K562 (cell line): Measurements from ENCODE around the gene CDCP1. TPM values are rescaled to one million over a fixed set of nuclear protein-coding genes. Genes with fewer than 3 reads are reported as not detected.

Experiments used
- GTF3C2 ChIP-seq: IDR thresholded peaks from 3 replicates; pipeline ENCODE4 v1.6.1; 2011; ENCODE audit warnings: borderline replicate concordance, mild to moderate bottlenecking, moderate library complexity; ENCODE audit not compliant: insufficient read length; ENCODE audit errors: extremely low read depth
- MCM5 ChIP-seq: fragments of 450-650 bp; IDR thresholded peaks from 2 replicates; pipeline ENCODE4 v1.6.1; 2016; ENCODE audit warnings: low read depth
- RREB1 ChIP-seq: fragments of 250-450 bp; sonication (Bioruptor Pico); IDR thresholded peaks from 2 replicates; pipeline ENCODE4 v1.4.0; 2020
- TAL1 ChIP-seq: fragments of 450-650 bp; IDR thresholded peaks from 2 replicates; pipeline ENCODE4 v1.6.1; 2016; ENCODE audit warnings: mild to moderate bottlenecking
- TCF15 ChIP-seq: fragments of 250-450 bp; sonication (Bioruptor Pico); IDR thresholded peaks from 2 replicates; pipeline ENCODE4 v1.8.0; 2022; ENCODE audit warnings: moderate library complexity, mild to moderate bottlenecking, inconsistent platforms
- ZC3H8 ChIP-seq: fragments of 450-650 bp; IDR thresholded peaks from 2 replicates; pipeline ENCODE4 v1.6.1; 2017
- ZNF174 ChIP-seq: fragments of 250-450 bp; sonication (Bioruptor Pico); IDR thresholded peaks from 2 replicates; pipeline ENCODE4 v1.4.0; 2020; ENCODE audit warnings: mild to moderate bottlenecking
- polyA plus RNA-seq, 8 experiments: library from polyadenylated mRNA; depleted of rRNA in 4 of 8; stranded (reverse) in 5 of 8; unstranded in 3 of 8; fragments of >200 nt; fragmentation: Nextera tagmentation in 2 of 8; fragmentation: Illumina TruSeq in 1 of 8; extraction: Ambion mirVana in 2 of 8; extraction: Trizol in 1 of 8; gene quantifications; 2 replicates each; pipeline versions ENCODE4 v1.2.1 to v1.2.3, GENCODE V29; 2011 to 2014; ENCODE audit warnings: inconsistent platforms in 1 of 8, missing spikeins in 1 of 8
- total RNA-seq, 7 experiments: library from RNA; depleted of rRNA in 6 of 7; stranded (reverse); fragments of >200 nt in 6 of 7; fragmentation: Illumina TruSeq in 2 of 7; extraction: Trizol in 2 of 7; gene quantifications; 2 replicates each; pipeline versions ENCODE4 v1.2.1 to v1.2.3, GENCODE V29; 2011 to 2021; ENCODE audit warnings: low replicate concordance in 1 of 7
- TF ChIP-seq, protein P1 (sequence below): fragments of 450-650 bp; IDR thresholded peaks from 2 replicates; pipeline ENCODE4 v1.6.1; 2016; ENCODE audit warnings: mild to moderate bottlenecking
- TF ChIP-seq, protein P2 (sequence below): sonication (generic); formaldehyde crosslinking; IDR thresholded peaks from 2 replicates; pipeline ENCODE4 v1.4.0; 2020; ENCODE audit warnings: mild to moderate bottlenecking, missing genetic modification reagents
- TF ChIP-seq, protein P3 (sequence below): fragments of 450-650 bp; IDR thresholded peaks from 2 replicates; pipeline ENCODE4 v1.6.1; 2017; ENCODE audit warnings: mild to moderate bottlenecking, moderate library complexity

CDCP1 gene
- total and polyA plus RNA-seq, 9 of the 15 experiments (the other 6 are each of a cell fraction or from before 2014, with no cell fraction given): 3.9 to 16.4 (median 5.2) TPM

DNA sequence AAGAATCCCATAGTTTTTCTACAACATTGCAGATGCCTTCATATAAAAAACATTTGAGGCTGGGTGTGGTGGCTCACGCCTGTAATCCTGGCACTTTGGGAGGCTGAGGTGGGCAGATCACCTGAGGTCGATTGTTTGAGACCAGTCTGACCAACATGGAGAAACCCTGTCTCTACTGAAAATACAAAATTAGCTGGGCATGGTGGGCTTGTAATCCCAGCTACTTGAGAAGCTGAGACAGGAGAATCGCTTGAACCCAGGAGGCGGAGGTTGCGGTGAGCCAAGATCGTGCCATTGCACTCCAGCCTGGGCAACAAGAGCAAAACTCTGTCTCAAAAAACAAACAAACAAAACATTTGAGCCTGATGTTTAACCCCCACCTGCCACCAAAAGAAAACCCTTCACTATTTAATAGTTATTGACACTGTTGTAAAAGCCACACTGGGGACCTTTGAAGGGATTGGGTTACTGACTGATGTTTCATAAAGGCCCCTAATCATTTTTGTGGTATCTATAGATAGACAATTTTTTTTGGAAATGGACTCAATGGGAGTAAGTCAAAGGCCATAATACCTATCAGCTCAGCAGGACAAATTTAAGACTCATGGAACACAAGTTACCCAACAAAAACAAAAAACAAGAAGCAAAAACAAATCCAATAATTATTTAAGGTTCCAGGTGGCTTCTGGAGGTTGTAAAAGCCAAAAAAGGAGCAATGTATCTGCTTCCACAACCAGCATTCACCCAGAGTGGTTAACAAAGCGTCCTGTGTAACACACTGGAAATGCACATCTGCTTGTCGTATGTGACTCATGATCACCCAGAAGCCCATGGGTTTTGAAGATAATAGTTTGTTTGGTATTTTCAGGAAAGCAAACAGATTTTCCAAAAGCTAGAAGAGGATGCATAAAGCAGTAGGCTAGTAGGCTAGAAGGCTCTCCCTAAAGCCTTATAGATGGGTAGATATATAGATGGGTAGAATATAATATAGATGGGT, 41.2 kb downstream of the CDCP1 start (continued):
- TF ChIP-seq, protein P1, sequence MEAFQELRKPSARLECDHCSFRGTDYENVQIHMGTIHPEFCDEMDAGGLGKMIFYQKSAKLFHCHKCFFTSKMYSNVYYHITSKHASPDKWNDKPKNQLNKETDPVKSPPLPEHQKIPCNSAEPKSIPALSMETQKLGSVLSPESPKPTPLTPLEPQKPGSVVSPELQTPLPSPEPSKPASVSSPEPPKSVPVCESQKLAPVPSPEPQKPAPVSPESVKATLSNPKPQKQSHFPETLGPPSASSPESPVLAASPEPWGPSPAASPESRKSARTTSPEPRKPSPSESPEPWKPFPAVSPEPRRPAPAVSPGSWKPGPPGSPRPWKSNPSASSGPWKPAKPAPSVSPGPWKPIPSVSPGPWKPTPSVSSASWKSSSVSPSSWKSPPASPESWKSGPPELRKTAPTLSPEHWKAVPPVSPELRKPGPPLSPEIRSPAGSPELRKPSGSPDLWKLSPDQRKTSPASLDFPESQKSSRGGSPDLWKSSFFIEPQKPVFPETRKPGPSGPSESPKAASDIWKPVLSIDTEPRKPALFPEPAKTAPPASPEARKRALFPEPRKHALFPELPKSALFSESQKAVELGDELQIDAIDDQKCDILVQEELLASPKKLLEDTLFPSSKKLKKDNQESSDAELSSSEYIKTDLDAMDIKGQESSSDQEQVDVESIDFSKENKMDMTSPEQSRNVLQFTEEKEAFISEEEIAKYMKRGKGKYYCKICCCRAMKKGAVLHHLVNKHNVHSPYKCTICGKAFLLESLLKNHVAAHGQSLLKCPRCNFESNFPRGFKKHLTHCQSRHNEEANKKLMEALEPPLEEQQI: no peak
- TF ChIP-seq, protein P2, sequence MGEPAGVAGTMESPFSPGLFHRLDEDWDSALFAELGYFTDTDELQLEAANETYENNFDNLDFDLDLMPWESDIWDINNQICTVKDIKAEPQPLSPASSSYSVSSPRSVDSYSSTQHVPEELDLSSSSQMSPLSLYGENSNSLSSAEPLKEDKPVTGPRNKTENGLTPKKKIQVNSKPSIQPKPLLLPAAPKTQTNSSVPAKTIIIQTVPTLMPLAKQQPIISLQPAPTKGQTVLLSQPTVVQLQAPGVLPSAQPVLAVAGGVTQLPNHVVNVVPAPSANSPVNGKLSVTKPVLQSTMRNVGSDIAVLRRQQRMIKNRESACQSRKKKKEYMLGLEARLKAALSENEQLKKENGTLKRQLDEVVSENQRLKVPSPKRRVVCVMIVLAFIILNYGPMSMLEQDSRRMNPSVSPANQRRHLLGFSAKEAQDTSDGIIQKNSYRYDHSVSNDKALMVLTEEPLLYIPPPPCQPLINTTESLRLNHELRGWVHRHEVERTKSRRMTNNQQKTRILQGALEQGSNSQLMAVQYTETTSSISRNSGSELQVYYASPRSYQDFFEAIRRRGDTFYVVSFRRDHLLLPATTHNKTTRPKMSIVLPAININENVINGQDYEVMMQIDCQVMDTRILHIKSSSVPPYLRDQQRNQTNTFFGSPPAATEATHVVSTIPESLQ (CRISPR knock-in tag): no peak
- TF ChIP-seq, protein P3, sequence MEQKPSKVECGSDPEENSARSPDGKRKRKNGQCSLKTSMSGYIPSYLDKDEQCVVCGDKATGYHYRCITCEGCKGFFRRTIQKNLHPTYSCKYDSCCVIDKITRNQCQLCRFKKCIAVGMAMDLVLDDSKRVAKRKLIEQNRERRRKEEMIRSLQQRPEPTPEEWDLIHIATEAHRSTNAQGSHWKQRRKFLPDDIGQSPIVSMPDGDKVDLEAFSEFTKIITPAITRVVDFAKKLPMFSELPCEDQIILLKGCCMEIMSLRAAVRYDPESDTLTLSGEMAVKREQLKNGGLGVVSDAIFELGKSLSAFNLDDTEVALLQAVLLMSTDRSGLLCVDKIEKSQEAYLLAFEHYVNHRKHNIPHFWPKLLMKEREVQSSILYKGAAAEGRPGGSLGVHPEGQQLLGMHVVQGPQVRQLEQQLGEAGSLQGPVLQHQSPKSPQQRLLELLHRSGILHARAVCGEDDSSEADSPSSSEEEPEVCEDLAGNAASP: no peak
- TF ChIP-seq RREB1 (CRISPR knock-in tag) (no peak), TCF15 (CRISPR knock-in tag) (no peak), ZC3H8 (no peak), ZNF174 (CRISPR knock-in tag) (no peak), GTF3C2 (no peak), MCM5 (no peak), TAL1 (peak; percentile 16; the same call in 1 of the 2 replicates)
